K562 (cell line): ENCODE results near the gene PRDM4. TPM values are rescaled to one million over a fixed set of nuclear protein-coding genes. Genes with fewer than 3 reads are reported as not detected.

Experiments
- ARID1B ChIP-seq: fragments of 450-650 bp; IDR thresholded peaks from 2 replicates; pipeline ENCODE4 v1.6.1; 2016; ENCODE audit warnings: antibody characterized with exemption, mild to moderate bottlenecking, inconsistent platforms
- ASH1L ChIP-seq: fragments of 450-650 bp; IDR thresholded peaks from 2 replicates; pipeline ENCODE4 v1.6.1; 2018; ENCODE audit warnings: borderline replicate concordance, mild to moderate bottlenecking, low read depth; ENCODE audit not compliant: partially characterized antibody
- COPS2 ChIP-seq: fragments of 450-650 bp; conservative IDR thresholded peaks from 2 replicates; pipeline ENCODE4 v1.6.1; 2016; ENCODE audit warnings: mild to moderate bottlenecking, moderate library complexity
- HDAC3 ChIP-seq: fragments of 450-650 bp; IDR thresholded peaks from 2 replicates; pipeline ENCODE4 v1.6.1; 2018; ENCODE audit warnings: borderline replicate concordance, mild to moderate bottlenecking, moderate library complexity; ENCODE audit not compliant: partially characterized antibody
- NCOA6 ChIP-seq: fragments of 450-650 bp; IDR thresholded peaks from 2 replicates; pipeline ENCODE4 v1.6.1; 2017; ENCODE audit warnings: mild to moderate bottlenecking
- NELFE ChIP-seq: IDR thresholded peaks from 2 replicates; pipeline ENCODE4 v1.6.1; 2011; ENCODE audit warnings: mild to moderate bottlenecking; ENCODE audit not compliant: insufficient read depth, insufficient read length
- PHF20 ChIP-seq: fragments of 450-650 bp; IDR thresholded peaks from 2 replicates; pipeline ENCODE4 v1.6.1; 2018; ENCODE audit not compliant: partially characterized antibody
- POLR3G ChIP-seq: IDR thresholded peaks from 2 replicates; pipeline ENCODE4 v1.6.1; 2011; ENCODE audit not compliant: insufficient read length, insufficient replicate concordance; ENCODE audit errors: extremely low read depth
- PTTG1 ChIP-seq: fragments of 450-650 bp; IDR thresholded peaks from 2 replicates; pipeline ENCODE4 v1.6.1; 2016; ENCODE audit warnings: low read depth, mild to moderate bottlenecking, missing genetic modification characterization, missing compliant biosample characterization
- RAD21 ChIP-seq, 2 experiments: fragments of 250-450 bp in 1 of 2; fragments of 450-650 bp in 1 of 2; sonication (Bioruptor Pico) in 1 of 2; formaldehyde crosslinking in 1 of 2; IDR thresholded peaks in 1 of 2; conservative IDR thresholded peaks in 1 of 2; 2 replicates each; pipeline versions ENCODE4 v1.4.0 to v1.8.0; 2020 to 2022; ENCODE audit warnings: mild to moderate bottlenecking in 2 of 2, moderate library complexity in 1 of 2
- RFX5 ChIP-seq: IDR thresholded peaks from 2 replicates; pipeline ENCODE4 v1.6.1; 2011; ENCODE audit warnings: low read depth, mild to moderate bottlenecking, improper control_type of control experiment, low read length
- SMARCB1 ChIP-seq: IDR thresholded peaks from 2 replicates; pipeline ENCODE4 v1.6.1; 2011; ENCODE audit warnings: improper control_type of control experiment, low read depth; ENCODE audit not compliant: insufficient read length
- SMC3 ChIP-seq: conservative IDR thresholded peaks from 2 replicates; pipeline ENCODE4 v1.6.1; 2011; ENCODE audit warnings: low read depth, low read length, improper control_type of control experiment; ENCODE audit not compliant: insufficient read depth
- ZNF668 ChIP-seq: fragments of 250-450 bp; sonication (Bioruptor Pico); IDR thresholded peaks from 2 replicates; pipeline ENCODE4 v1.8.0; 2022; ENCODE audit warnings: mild to moderate bottlenecking, inconsistent platforms
- polyA plus RNA-seq, 8 experiments: library from polyadenylated mRNA; depleted of rRNA in 4 of 8; stranded (reverse) in 5 of 8; unstranded in 3 of 8; fragments of >200 nt; fragmentation: Nextera tagmentation in 2 of 8; fragmentation: Illumina TruSeq in 1 of 8; extraction: Ambion mirVana in 2 of 8; extraction: Trizol in 1 of 8; gene quantifications; 2 replicates each; pipeline versions ENCODE4 v1.2.1 to v1.2.3, GENCODE V29; 2011 to 2014; ENCODE audit warnings: inconsistent platforms in 1 of 8, missing spikeins in 1 of 8
- total RNA-seq, 7 experiments: library from RNA; depleted of rRNA in 6 of 7; stranded (reverse); fragments of >200 nt in 6 of 7; fragmentation: Illumina TruSeq in 2 of 7; extraction: Trizol in 2 of 7; gene quantifications; 2 replicates each; pipeline versions ENCODE4 v1.2.1 to v1.2.3, GENCODE V29; 2011 to 2021; ENCODE audit warnings: low replicate concordance in 1 of 7
- TF ChIP-seq, protein P1 (sequence below): fragments of 200-600 bp; sonication (generic); IDR thresholded peaks from one replicate; pipeline ENCODE4 v1.6.1; 2012; ENCODE audit warnings: mild to moderate bottlenecking, low read depth, low read length, inconsistent platforms
- TF ChIP-seq, protein P2 (sequence below): conservative IDR thresholded peaks from 2 replicates; pipeline ENCODE4 v1.6.1; 2011; ENCODE audit warnings: low read depth, mild to moderate bottlenecking, low read length; ENCODE audit not compliant: control insufficient read depth

Gene PRDM4
- total and polyA plus RNA-seq, 9 of the 15 experiments (the other 6 are each of a cell fraction or from before 2014, with no cell fraction given) = 5.9 to 26.0 (median 20.0) TPM

DNA sequence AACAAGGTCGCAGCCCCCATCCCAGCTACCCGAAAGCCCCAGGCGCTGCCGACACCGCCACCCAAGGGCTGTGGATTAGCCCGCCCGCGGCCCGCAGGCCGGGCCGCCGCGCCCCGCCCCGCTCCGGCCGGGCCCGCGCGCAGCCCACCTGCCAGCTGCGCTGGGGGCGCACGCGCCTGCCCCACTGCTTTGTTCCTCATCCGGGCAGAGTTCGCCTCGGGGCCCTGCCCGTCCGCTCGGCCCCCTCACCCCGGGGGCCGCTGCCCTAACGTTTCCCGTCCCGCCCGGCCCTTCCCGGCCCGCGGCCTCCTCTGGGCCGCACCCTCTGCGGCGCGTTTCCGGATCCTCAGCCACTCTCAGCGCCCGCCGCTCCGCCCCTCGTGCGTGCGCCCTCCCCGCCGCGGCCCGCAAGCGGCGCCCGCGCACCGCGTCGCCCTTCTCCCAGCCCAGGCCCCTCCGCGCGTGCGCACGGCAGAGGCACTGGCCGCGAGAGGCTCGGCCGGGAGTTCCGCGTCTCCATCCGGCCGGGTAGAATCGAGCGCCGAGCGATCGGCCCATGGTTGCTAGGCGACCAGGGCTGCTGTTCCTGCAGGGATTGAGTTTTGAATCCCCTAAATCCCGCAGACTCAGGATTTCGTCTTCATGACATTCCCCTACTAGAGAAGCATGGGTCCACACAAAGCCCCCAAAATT lies at the start of gene PRDM4 (continued):
- TF ChIP-seq, protein P1, sequence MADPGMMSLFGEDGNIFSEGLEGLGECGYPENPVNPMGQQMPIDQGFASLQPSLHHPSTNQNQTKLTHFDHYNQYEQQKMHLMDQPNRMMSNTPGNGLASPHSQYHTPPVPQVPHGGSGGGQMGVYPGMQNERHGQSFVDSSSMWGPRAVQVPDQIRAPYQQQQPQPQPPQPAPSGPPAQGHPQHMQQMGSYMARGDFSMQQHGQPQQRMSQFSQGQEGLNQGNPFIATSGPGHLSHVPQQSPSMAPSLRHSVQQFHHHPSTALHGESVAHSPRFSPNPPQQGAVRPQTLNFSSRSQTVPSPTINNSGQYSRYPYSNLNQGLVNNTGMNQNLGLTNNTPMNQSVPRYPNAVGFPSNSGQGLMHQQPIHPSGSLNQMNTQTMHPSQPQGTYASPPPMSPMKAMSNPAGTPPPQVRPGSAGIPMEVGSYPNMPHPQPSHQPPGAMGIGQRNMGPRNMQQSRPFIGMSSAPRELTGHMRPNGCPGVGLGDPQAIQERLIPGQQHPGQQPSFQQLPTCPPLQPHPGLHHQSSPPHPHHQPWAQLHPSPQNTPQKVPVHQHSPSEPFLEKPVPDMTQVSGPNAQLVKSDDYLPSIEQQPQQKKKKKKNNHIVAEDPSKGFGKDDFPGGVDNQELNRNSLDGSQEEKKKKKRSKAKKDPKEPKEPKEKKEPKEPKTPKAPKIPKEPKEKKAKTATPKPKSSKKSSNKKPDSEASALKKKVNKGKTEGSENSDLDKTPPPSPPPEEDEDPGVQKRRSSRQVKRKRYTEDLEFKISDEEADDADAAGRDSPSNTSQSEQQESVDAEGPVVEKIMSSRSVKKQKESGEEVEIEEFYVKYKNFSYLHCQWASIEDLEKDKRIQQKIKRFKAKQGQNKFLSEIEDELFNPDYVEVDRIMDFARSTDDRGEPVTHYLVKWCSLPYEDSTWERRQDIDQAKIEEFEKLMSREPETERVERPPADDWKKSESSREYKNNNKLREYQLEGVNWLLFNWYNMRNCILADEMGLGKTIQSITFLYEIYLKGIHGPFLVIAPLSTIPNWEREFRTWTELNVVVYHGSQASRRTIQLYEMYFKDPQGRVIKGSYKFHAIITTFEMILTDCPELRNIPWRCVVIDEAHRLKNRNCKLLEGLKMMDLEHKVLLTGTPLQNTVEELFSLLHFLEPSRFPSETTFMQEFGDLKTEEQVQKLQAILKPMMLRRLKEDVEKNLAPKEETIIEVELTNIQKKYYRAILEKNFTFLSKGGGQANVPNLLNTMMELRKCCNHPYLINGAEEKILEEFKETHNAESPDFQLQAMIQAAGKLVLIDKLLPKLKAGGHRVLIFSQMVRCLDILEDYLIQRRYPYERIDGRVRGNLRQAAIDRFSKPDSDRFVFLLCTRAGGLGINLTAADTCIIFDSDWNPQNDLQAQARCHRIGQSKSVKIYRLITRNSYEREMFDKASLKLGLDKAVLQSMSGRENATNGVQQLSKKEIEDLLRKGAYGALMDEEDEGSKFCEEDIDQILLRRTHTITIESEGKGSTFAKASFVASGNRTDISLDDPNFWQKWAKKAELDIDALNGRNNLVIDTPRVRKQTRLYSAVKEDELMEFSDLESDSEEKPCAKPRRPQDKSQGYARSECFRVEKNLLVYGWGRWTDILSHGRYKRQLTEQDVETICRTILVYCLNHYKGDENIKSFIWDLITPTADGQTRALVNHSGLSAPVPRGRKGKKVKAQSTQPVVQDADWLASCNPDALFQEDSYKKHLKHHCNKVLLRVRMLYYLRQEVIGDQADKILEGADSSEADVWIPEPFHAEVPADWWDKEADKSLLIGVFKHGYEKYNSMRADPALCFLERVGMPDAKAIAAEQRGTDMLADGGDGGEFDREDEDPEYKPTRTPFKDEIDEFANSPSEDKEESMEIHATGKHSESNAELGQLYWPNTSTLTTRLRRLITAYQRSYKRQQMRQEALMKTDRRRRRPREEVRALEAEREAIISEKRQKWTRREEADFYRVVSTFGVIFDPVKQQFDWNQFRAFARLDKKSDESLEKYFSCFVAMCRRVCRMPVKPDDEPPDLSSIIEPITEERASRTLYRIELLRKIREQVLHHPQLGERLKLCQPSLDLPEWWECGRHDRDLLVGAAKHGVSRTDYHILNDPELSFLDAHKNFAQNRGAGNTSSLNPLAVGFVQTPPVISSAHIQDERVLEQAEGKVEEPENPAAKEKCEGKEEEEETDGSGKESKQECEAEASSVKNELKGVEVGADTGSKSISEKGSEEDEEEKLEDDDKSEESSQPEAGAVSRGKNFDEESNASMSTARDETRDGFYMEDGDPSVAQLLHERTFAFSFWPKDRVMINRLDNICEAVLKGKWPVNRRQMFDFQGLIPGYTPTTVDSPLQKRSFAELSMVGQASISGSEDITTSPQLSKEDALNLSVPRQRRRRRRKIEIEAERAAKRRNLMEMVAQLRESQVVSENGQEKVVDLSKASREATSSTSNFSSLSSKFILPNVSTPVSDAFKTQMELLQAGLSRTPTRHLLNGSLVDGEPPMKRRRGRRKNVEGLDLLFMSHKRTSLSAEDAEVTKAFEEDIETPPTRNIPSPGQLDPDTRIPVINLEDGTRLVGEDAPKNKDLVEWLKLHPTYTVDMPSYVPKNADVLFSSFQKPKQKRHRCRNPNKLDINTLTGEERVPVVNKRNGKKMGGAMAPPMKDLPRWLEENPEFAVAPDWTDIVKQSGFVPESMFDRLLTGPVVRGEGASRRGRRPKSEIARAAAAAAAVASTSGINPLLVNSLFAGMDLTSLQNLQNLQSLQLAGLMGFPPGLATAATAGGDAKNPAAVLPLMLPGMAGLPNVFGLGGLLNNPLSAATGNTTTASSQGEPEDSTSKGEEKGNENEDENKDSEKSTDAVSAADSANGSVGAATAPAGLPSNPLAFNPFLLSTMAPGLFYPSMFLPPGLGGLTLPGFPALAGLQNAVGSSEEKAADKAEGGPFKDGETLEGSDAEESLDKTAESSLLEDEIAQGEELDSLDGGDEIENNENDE = no peak
- TF ChIP-seq HDAC3 (no peak), COPS2 (no peak), NCOA6 (no peak), RAD21 (CRISPR knock-in tag; conservative IDR thresholded peaks at IDR 0.05 in 1 of 2, IDR thresholded peaks at IDR 0.05 in 1 of 2) (peak; percentile 77 to 87), NELFE (no peak), RFX5 (no peak), ARID1B (no peak), SMC3 (peak; percentile 51; the same call in 1 of the 2 replicates), PTTG1 (tag) (no peak), SMARCB1 (no peak), ZNF668 (CRISPR knock-in tag) (no peak), POLR3G (no peak), PHF20 (peak; percentile 65), ASH1L (no peak)
- TF ChIP-seq, protein P2, sequence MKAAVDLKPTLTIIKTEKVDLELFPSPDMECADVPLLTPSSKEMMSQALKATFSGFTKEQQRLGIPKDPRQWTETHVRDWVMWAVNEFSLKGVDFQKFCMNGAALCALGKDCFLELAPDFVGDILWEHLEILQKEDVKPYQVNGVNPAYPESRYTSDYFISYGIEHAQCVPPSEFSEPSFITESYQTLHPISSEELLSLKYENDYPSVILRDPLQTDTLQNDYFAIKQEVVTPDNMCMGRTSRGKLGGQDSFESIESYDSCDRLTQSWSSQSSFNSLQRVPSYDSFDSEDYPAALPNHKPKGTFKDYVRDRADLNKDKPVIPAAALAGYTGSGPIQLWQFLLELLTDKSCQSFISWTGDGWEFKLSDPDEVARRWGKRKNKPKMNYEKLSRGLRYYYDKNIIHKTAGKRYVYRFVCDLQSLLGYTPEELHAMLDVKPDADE = no peak; the same call in 1 of the 2 replicates
